Upper lobe of right lung (tissue), 1 donor: ENCODE data around the gene BCO2. TPM values are rescaled to one million over a fixed set of nuclear protein-coding genes. Genes with fewer than 3 reads are reported as not detected.

Source experiments
- ATAC-seq: fragments of 200-7000 bp; cut with Tn5 transposase; one replicate; pipeline ENCODE4 v1.9.1; 2020; ENCODE audit warnings: mild to moderate bottlenecking, moderate library complexity
- DNase-seq: peaks from one replicate; pipeline ENCODE4 v3.0.0-alpha.2; 2020
- H3K27ac ChIP-seq: fragments of 200-600 bp; one replicate; pipeline ENCODE4 v1.8.0; 2022
- H3K27me3 ChIP-seq: fragments of 200-600 bp; one replicate; pipeline ENCODE4 v1.8.0; 2022; ENCODE audit warnings: mild to moderate bottlenecking
- H3K36me3 ChIP-seq: fragments of 200-600 bp; one replicate; pipeline ENCODE4 v1.8.0; 2022
- H3K4me1 ChIP-seq: fragments of 200-600 bp; one replicate; pipeline ENCODE4 v1.8.0; 2022
- H3K4me3 ChIP-seq: fragments of 200-600 bp; one replicate; pipeline ENCODE4 v1.8.0; 2022; ENCODE audit warnings: mild to moderate bottlenecking
- H3K9me3 ChIP-seq: fragments of 200-600 bp; one replicate; pipeline ENCODE4 v1.8.0; 2022
- CTCF ChIP-seq: fragments of 200-600 bp; IDR thresholded peaks from one replicate; pipeline ENCODE4 v1.8.0; 2022; ENCODE audit warnings: antibody characterized with exemption
- intact Hi-C: fragments of 100-400 bp; cut with DNase I; formaldehyde crosslinking; loops from one replicate; pipeline ENCODE4 v1.11.0; 2022
- total RNA-seq: library from RNA; stranded (reverse); fragmentation: NEBNext Ultra II Directional; extraction: Animal tissue kit (Norgen Biotek cat#: 25700); gene quantifications from one replicate; pipeline ENCODE4 v1.2.1, GENCODE V29; 2021
- donor health status: DM: no; HTN: yes; CAD: no; lungs with severe emphysema.

The BCO2 gene
- total RNA-seq, 1 donor from 2014 or later, result 7.7 TPM

- no peaks in the 10 kb centered on the region for H3K27me3 ChIP-seq
- no peak overlapping the region for H3K4me3 ChIP-seq
- DNase-seq (no peak), ATAC-seq (no peak)
- H3K27ac ChIP-seq, result no peak overlapping the region
- no peaks in the 10 kb centered on the region for H3K9me3 ChIP-seq
- H3K4me1 ChIP-seq, result peaks cover 7% of the 10 kb centered on the region
- intact Hi-C loops, result no loop called here
- TF ChIP-seq CTCF, result no peak
- H3K36me3 ChIP-seq, result peaks cover 53% of the 10 kb centered on the region
Observed at GRCh38 chr11:112229159-112229558, 53.8 kb downstream of the BCO2 start.

- H3K4me3 ChIP-seq, result no peak overlapping the region
- H3K4me1 ChIP-seq, result peaks cover 7% of the 10 kb centered on the region
- no peak for TF ChIP-seq CTCF
- no peaks in the 10 kb centered on the region for H3K27me3 ChIP-seq
- H3K27ac ChIP-seq, result no peak overlapping the region
- H3K9me3 ChIP-seq, result no peaks in the 10 kb centered on the region
- intact Hi-C loops, result no loop called here
- ATAC-seq, result no peak
- DNase-seq, result no peak
- peaks cover 60% of the 10 kb centered on the region for H3K36me3 ChIP-seq
Observed at GRCh38 chr11:112229746-112230433, 54.6 kb downstream of the BCO2 start.

- intact Hi-C loops, result no loop called here
- no peak overlapping the region for H3K27ac ChIP-seq
- H3K4me3 ChIP-seq, result no peak overlapping the region
- TF ChIP-seq CTCF, result no peak
- peaks cover 7% of the 10 kb centered on the region for H3K4me1 ChIP-seq
- DNase-seq (no peak), ATAC-seq (no peak)
- H3K9me3 ChIP-seq, result no peaks in the 10 kb centered on the region
- H3K27me3 ChIP-seq, result no peaks in the 10 kb centered on the region
- H3K36me3 ChIP-seq, result peaks cover 81% of the 10 kb centered on the region
Observed at GRCh38 chr11:112231952-112232351, 56.6 kb downstream of the BCO2 start.

GRCh38 chr11:112235750-112236390, 60.6 kb downstream of the BCO2 start:
- peaks cover 74% of the 10 kb centered on the region for H3K36me3 ChIP-seq
- no peak overlapping the region for H3K4me3 ChIP-seq
- ATAC-seq (no peak), DNase-seq (no peak)
- H3K4me1 ChIP-seq, result no peaks in the 10 kb centered on the region
- intact Hi-C loops, result no loop called here
- no peaks in the 10 kb centered on the region for H3K27me3 ChIP-seq
- H3K27ac ChIP-seq, result no peak overlapping the region
- no peaks in the 10 kb centered on the region for H3K9me3 ChIP-seq
- no peak for TF ChIP-seq CTCF

GRCh38 chr11:112237451-112237850, 62.1 kb downstream of the BCO2 start:
- ATAC-seq (no peak), DNase-seq (no peak)
- Histone ChIP-seq H3K27ac (no peak overlapping the region), H3K4me1 (no peaks in the 10 kb centered on the region), H3K9me3 (no peaks in the 10 kb centered on the region), H3K36me3 (peaks cover 62% of the 10 kb centered on the region), H3K4me3 (no peak overlapping the region), H3K27me3 (no peaks in the 10 kb centered on the region)
- intact Hi-C loops, result no loop called here
- no peak for TF ChIP-seq CTCF
